Upper lobe of left lung (tissue), 4 donors: ENCODE results near the gene PRND.

Experiments
- CTCF ChIP-seq, 6 experiments: fragments of 450-650 bp in 4 of 6; fragments of 200-600 bp in 2 of 6; sonication (generic) in 2 of 6; IDR thresholded peaks; one replicate each; pipeline ENCODE4 v1.5.1; 2016 to 2019; ENCODE audit warnings: antibody characterized with exemption in 6 of 6
- EP300 ChIP-seq, 4 donors: sonication (generic); formaldehyde crosslinking; IDR thresholded peaks; one replicate each; pipeline ENCODE4 v1.5.1; 2017; ENCODE audit warnings: antibody characterized with exemption in 4 of 4, control low read depth in 2 of 4
- POLR2A ChIP-seq, 4 donors: fragments of 450-650 bp; IDR thresholded peaks; one replicate each; pipeline ENCODE4 v1.5.1; 2016 to 2017; ENCODE audit warnings: antibody characterized with exemption in 4 of 4, mild to moderate bottlenecking in 2 of 4

DNA sequence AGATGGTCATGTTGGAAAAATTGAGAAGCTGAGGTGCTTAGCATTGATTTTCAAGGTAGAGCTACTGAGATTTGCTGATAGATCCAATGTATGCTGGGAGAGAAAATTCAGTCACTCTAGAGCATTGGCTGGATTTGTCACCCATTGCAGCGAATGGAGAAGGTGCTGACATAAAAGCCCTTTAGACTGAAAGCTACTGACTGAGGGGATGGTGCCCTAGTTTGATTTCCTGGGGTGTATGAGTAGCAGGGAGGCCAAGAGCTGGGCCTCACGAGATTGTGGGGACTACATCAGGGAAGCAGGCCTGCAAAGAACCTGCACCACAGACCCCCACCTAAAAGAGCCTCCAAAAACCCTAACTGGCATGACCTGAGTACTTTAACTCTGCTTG is 23.9 kb upstream of the PRND start:
- TF ChIP-seq CTCF (IDR thresholded peaks at IDR 0.05) (no peak), POLR2A (IDR thresholded peaks at IDR 0.05) (no peak), EP300 (IDR thresholded peaks at IDR 0.05) (no peak)
